HEK293 (cell line): ENCODE data around the gene YIPF1.
A peak's percentile ranks its signal among the peaks of the same experiment; 100 is the strongest.

ENCODE experiments used
- BCL11A ChIP-seq: fragments of 450-650 bp; formaldehyde crosslinking; IDR thresholded peaks from 2 replicates; pipeline ENCODE4 v1.5.1; 2016; ENCODE audit warnings: low read depth, missing biosample characterization, missing genetic modification characterization
- GLIS2 ChIP-seq: fragments of 450-650 bp; formaldehyde crosslinking; IDR thresholded peaks from 2 replicates; pipeline ENCODE4 v1.5.1; 2016; ENCODE audit warnings: missing biosample characterization, missing genetic modification characterization
- HIC1 ChIP-seq: fragments of 450-650 bp; formaldehyde crosslinking; IDR thresholded peaks from 2 replicates; pipeline ENCODE4 v1.5.1; 2016; ENCODE audit warnings: missing biosample characterization, missing genetic modification characterization
- HOXA7 ChIP-seq: sonication (generic); formaldehyde crosslinking; IDR thresholded peaks from 2 replicates; pipeline ENCODE4 v1.8.1; 2022; ENCODE audit warnings: missing genetic modification reagents, borderline replicate concordance
- KLF8 ChIP-seq: fragments of 450-650 bp; formaldehyde crosslinking; IDR thresholded peaks from 2 replicates; pipeline ENCODE4 v1.5.1; 2016; ENCODE audit warnings: missing biosample characterization, missing genetic modification characterization
- OSR2 ChIP-seq: fragments of 450-650 bp; formaldehyde crosslinking; IDR thresholded peaks from 2 replicates; pipeline ENCODE4 v1.5.1; 2016; ENCODE audit warnings: missing biosample characterization, missing genetic modification characterization
- PRDM6 ChIP-seq: fragments of 450-650 bp; formaldehyde crosslinking; IDR thresholded peaks from 2 replicates; pipeline ENCODE4 v1.5.1; 2017; ENCODE audit warnings: missing biosample characterization, missing genetic modification characterization
- ZBTB10 ChIP-seq: fragments of 450-650 bp; formaldehyde crosslinking; IDR thresholded peaks from 2 replicates; pipeline ENCODE4 v1.5.1; 2016; ENCODE audit warnings: missing biosample characterization, missing genetic modification characterization
- ZFHX2 ChIP-seq: fragments of 450-650 bp; formaldehyde crosslinking; conservative IDR thresholded peaks from 2 replicates; pipeline ENCODE4 v1.5.1; 2016; ENCODE audit warnings: missing biosample characterization, missing genetic modification characterization
- ZNF2 ChIP-seq: fragments of 450-650 bp; formaldehyde crosslinking; IDR thresholded peaks from 2 replicates; pipeline ENCODE4 v1.5.1; 2016; ENCODE audit warnings: missing biosample characterization, missing genetic modification characterization
- ZNF221 ChIP-seq: fragments of 450-650 bp; formaldehyde crosslinking; IDR thresholded peaks from 2 replicates; pipeline ENCODE4 v1.5.1; 2017; ENCODE audit warnings: missing biosample characterization, missing genetic modification characterization, borderline replicate concordance
- ZNF23 ChIP-seq: fragments of 450-650 bp; formaldehyde crosslinking; IDR thresholded peaks from 2 replicates; pipeline ENCODE4 v1.5.1; 2016; ENCODE audit warnings: missing biosample characterization, missing genetic modification characterization, borderline replicate concordance
- ZNF37A ChIP-seq: fragments of 450-650 bp; IDR thresholded peaks from 2 replicates; pipeline ENCODE4 v1.5.1; 2018; ENCODE audit warnings: missing biosample characterization, missing genetic modification characterization
- ZNF423 ChIP-seq: fragments of 450-650 bp; formaldehyde crosslinking; IDR thresholded peaks from 2 replicates; pipeline ENCODE4 v1.5.1; 2016; ENCODE audit warnings: missing biosample characterization, missing genetic modification characterization
- ZNF513 ChIP-seq: fragments of 450-650 bp; IDR thresholded peaks from 2 replicates; pipeline ENCODE4 v1.5.1; 2018; ENCODE audit warnings: missing biosample characterization, missing genetic modification characterization
- ZNF518A ChIP-seq: fragments of 450-650 bp; formaldehyde crosslinking; conservative IDR thresholded peaks from 2 replicates; pipeline ENCODE4 v1.5.1; 2016; ENCODE audit warnings: low read depth, missing biosample characterization, missing genetic modification characterization
- ZNF544 ChIP-seq: fragments of 450-650 bp; formaldehyde crosslinking; IDR thresholded peaks from 2 replicates; pipeline ENCODE4 v1.5.0; 2017; ENCODE audit warnings: missing biosample characterization, missing genetic modification characterization
- ZNF621 ChIP-seq: fragments of 450-650 bp; formaldehyde crosslinking; IDR thresholded peaks from 2 replicates; pipeline ENCODE4 v1.5.1; 2017; ENCODE audit warnings: missing biosample characterization, missing genetic modification characterization
- ZNF658 ChIP-seq: fragments of 450-650 bp; formaldehyde crosslinking; IDR thresholded peaks from 2 replicates; pipeline ENCODE4; 2016; ENCODE audit warnings: missing biosample characterization, missing genetic modification characterization
- ZNF660 ChIP-seq: fragments of 450-650 bp; IDR thresholded peaks from 2 replicates; pipeline ENCODE4 v1.5.1; 2018; ENCODE audit warnings: missing biosample characterization, mild to moderate bottlenecking, missing genetic modification characterization
- ZSCAN23 ChIP-seq: fragments of 450-650 bp; formaldehyde crosslinking; IDR thresholded peaks from 2 replicates; pipeline ENCODE4 v1.5.1; 2016; ENCODE audit warnings: missing biosample characterization, missing genetic modification characterization
- ZSCAN30 ChIP-seq: fragments of 450-650 bp; IDR thresholded peaks from 2 replicates; pipeline ENCODE4 v1.5.1; 2018; ENCODE audit warnings: missing biosample characterization, mild to moderate bottlenecking, missing genetic modification characterization, moderate library complexity
- ZSCAN5A ChIP-seq: fragments of 450-650 bp; formaldehyde crosslinking; IDR thresholded peaks from 2 replicates; pipeline ENCODE4 v1.5.1; 2016; ENCODE audit warnings: missing biosample characterization, missing genetic modification characterization

Gene YIPF1

GRCh38 chr1:53837924-53838653, 51.5 kb downstream of the YIPF1 start, which contains the start of gene NDC1 (continued):
- no peak for TF ChIP-seq ZNF513 (tag by site-specific recombination)
- TF ChIP-seq ZNF423: no peak
- TF ChIP-seq ZNF518A (tag by site-specific recombination): no peak; the same call in 1 of the 2 replicates
- no peak for TF ChIP-seq ZNF23 (tag by site-specific recombination)
- TF ChIP-seq ZNF544 (tag by site-specific recombination): no peak
- no peak for TF ChIP-seq ZSCAN5A (tag by site-specific recombination)
- peak; percentile 86 for TF ChIP-seq KLF8 (tag by site-specific recombination)
- TF ChIP-seq ZSCAN30 (tag by site-specific recombination): peak; percentile 79
- no peak for TF ChIP-seq ZNF658
- TF ChIP-seq ZFHX2: peak; percentile 85
- peak; percentile 63; the same call in 1 of the 2 replicates for TF ChIP-seq HIC1 (tag by site-specific recombination)
- TF ChIP-seq ZNF621 (tag by site-specific recombination): no peak
- peak; percentile 61; the same call in 1 of the 2 replicates for TF ChIP-seq ZNF660 (tag by site-specific recombination)
- TF ChIP-seq ZNF37A: no peak
- no peak for TF ChIP-seq BCL11A
- TF ChIP-seq ZSCAN23: no peak; the same call in 1 of the 2 replicates
- TF ChIP-seq ZBTB10: 0 out of 2 replicates have a peak, but pooled peaks have one; percentile 54
- TF ChIP-seq GLIS2 (tag by site-specific recombination): peak; percentile 67
- TF ChIP-seq ZNF221 (tag by site-specific recombination): no peak; the same call in 1 of the 2 replicates
- peak; percentile 25; the same call in 1 of the 2 replicates for TF ChIP-seq OSR2 (tag by site-specific recombination)
- TF ChIP-seq PRDM6 (tag by site-specific recombination): no peak
- TF ChIP-seq ZNF2 (tag by site-specific recombination): peak; percentile 76
- no peak for TF ChIP-seq HOXA7 (CRISPR knock-in tag)
